Activated CD4-positive, alpha-beta T cell treated with anti-CD3 and anti-CD28 coated beads, Interleukin-2, Interleukin-6, amounts not matched to agents 100 ng/mL and 50 ng/mL, durations not matched to agents 16 hours and 8 hours (primary cell): ENCODE measurements around the gene LAPTM4A.
"Not testable (repeated sequence)": the region's sequence is repeated elsewhere in the genome, so short reads cannot be mapped to it uniquely, and the experiment has no call there.

Experiments used
- DNase-seq: peaks from one replicate; pipeline ENCODE4 v3.0.0-alpha.2; 2020

The LAPTM4A gene

DNA sequence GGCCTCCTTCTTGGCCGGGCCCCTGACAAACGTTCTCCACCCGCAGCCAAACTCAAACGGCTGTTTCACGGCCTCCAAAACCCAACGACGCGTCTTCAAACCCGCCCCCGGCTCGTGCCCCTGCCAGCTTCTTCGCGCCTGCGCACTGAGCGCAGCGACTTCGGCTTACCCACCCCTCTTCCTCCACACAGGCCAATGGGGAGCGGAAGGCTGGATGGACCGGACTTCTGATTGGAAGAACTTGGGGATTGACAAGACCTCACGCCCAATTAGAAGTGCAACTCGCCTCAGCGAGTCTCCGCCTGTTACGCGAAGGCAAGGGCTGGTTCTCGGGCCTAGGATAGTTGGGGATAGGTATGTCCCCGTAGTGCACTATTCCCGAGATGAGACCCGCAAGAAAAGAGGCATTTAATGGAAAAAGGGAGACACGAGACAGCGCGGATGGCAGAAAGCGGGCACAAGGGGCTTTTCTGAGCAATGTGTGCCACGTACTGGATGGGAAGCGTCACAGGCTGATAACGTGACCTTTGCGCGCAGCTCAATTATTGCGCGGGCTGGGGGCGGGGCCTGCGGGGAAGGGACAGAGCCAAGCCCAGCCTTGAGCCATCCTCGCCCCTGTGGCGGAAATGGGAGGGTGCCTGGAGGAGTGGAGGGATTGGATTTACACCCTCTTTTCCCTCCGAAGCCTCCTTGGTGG lies at the start of gene LAPTM4A:
LAPTM4A (minus strand) TSS at position 97 of the 697 bp plus-strand sequence. CDS start 108 bp downstream, outside the sequence.
- peak; percentile 99 for DNase-seq

DNA sequence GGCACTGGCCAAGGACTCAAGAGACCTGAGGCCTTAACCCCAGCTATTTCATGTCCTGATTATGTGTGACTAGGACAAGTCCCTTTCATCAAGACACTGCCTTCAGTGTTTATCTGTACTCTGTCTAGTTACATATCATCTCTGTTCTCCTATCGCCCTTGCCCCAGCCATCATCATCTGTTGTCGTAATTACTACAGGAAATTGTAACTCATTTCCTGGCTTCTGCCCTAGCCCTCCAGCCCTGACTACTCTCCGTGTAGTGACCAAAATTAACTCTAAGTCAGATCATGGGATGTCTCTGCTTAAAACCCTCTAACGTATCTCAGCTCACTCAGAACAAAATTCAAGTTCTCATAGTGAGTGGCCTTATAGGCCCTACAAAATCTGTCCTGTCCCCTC lies 49.3 kb upstream of the LAPTM4A start:
- DNase-seq = no peak

DNA sequence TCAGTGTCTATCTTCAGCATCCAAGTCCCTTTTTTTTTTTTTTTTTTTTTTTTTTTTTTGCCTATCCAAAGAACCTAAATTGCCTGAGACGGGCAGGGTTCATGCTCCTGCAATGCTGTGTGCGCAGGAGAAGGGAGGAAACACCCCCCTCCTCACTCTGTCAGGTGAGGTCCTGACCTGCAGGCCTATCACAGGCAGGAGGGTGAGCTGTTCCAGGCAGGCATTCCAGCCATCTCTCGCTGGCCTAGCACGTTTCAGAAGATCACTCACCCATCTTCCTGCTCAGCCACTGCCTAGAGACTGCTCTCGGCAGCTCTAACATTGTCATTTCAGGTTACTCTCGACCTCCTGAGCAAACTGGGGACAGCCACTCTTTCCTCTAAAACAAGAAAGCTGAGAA lies 48.4 kb upstream of the LAPTM4A start:
- no peak for DNase-seq

DNA sequence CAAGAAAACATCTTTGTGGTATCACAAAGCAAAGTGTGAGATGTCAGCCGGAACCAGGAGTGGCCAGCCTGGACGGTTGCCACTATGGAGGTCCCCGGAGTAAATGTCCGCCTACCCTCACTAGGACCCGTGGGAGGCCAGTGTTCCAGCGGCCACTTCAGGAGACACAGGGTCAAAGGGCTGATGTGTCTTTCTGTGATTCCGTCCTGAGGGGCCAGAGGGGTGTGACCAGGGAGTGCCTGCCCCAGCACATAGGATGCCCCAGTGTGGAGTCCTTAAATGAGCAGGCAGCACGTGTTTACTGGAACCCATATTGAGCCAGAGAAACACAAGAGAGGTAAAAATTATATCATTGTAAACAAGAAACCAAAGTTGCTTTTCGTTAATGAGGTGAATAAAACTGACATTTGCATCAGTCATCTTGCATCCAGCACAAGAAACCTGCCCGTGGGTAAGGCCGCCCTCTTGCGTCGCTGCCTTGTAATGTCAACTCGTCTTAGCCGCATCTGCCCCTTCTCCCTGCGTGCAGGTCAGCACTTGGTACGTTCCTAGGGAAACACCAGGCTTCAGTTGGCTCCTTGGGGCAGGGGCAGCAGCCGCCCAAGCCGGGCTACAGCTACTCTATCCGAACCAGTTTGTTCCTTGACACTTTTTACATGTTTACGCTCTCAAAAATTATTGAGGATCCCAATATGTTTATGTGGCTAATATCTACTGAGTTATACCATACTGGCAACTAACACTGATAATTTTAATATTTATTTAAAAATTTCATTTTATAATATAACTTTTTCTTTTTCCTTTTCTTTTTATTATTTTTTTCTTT lies 46.7 kb upstream of the LAPTM4A start:
- peak; percentile 83 for DNase-seq

DNA sequence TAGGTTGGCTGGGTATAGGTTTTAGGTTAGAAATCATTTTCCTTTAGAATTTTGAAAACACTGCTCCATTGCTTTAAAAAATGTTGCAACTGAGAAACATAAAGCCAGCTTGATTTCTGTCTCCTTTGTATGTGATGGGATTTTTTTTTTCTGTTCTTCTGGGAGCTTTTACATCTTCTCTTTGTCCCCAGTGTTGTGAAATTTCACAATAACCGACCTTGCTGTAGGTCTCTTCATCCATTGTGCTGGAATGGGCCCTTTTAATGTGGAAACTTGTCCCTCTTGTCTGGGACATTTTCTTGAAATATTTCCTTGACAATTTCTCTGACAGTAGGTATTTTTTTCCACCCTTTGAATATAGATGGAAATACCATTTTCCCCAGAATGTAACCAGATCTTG lies 44.0 kb upstream of the LAPTM4A start:
- no peak for DNase-seq

DNA sequence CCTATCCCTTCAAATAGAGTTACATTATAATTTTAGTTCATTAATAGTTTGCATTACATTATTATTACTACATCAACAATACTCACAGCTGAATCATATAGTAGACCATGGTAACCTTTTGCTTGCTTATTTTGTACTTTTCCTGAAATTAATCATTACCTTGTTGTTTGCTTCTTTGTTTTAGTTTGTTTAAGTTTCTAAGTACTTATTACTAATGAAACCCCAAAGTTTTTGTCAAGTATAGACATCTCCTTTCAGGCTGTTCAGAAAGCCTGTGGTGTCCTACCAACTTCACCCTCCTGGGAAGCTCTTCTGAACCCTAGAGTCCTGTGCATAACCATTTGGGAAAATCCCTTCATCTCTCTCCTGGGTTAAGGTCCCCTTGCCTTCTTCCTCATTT lies 43.5 kb upstream of the LAPTM4A start:
- no peak for DNase-seq

DNA sequence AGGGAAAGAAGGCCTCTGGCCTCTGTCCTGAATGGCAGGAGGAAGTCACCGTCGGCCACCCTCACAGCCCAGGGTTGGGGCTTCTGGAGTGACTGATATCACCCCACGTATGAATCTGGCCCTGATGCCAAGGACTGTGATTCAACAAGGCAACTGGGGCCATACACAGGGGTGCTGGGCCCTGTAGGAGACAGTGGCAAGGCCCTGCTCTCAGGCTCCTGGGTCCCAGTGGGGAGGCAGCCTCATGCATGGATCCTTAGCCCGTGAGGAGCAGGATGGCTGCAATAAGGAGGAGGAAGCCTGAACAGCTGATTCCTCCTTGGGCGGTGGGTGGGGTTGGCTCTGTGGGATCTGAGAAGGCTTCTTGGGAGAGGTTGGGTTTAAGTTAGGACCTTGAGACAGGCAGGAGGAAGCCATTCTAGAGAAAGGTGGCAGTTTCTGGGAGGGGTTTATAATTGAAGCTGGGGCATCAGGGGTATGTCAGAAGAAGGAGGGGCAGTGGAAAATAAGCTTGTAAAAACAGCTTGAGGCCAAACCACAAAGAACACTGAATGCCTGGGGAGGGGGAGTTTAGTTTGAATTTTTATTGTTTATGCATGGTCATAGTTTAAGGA lies 42.8 kb upstream of the LAPTM4A start:
- DNase-seq = no peak

DNA sequence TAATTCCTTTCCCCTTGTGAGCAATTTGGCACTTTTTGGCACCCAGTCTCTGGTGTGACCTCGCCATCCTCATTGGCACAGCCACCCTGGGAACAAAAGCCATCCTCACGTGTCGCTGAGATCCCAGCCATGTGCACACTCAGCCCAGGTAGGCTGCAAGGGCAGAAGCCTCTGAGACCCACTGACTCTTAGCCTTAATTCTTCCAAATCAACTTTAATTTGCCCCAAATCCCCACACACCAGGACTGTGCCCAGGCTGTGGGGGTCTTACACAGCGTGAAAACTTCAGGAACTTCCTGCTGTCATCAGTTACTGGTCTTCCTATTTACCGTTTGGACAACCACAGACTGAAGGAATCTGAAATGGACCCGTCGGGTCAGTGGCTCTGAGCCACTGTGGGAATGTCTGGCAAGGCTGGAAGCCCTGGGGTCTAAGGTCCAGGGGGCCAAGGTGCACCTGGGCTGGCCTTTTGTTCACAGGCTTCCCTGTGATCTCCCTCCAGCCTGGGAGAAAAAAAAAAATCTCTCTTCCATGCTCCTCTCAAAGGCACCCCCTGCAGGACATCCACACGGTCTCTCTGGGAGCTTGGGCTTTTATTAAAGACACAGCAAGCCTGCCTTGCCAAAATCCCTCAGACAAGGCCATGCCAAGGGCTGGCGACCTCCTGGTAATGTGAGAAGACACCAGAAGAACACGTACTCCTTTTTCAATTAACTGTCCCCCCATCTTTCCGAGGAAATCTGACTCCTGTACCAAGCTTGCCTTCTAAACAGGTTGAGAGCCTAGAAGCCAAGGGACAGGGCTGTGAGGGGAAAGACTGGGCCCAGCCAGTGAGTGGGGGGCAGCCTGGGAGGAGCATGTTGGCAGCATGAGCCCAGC lies 42.1 kb upstream of the LAPTM4A start:
- DNase-seq = no peak

DNA sequence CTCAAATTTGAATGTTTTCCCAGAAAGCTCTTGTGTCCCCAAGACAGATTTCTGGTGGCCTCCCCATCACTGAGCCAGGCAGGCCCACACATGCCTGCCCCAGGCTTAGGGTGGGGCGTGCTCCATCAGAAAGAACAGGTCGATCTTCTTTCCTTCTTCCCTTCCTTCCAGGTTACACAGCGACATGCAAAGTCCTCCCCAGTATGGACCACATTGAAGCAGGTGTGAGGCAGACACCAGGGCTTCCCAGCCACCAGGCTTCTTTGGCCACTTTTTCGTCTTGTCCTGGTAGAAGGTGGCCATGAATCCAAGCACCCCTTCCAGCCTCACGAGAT lies 41.4 kb upstream of the LAPTM4A start:
- DNase-seq = no peak

DNA sequence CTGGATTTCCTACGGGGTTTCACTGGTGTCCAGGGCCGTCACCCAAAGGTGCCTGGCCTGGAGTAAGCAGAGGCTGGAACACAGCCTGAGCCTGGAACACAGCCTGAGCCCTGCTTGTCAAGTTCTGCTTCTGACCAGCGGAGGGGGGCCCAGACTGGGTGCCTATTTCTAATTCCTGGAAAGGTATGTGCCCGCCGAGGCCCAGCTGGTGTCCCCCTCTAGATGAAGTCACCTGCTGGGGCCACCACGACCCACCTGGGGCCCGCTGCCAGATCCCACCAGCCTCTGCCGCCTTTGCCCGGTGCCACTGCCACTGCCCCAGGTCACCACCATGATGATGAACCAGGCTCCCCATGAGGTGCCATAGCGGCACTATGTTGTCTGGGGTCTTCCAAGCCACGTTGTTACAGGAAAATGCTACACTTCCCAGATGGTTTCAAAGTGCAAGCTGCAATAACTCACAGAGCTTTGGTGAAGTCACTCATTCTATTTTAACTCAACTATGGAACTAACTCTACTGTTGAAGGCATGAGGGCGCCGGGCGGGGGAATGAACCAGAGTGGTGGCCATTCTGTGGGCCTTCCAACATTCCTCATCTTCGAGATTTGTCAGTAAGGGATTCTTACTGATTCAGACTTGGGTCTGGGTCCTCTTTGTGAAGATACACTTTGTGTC lies 40.9 kb upstream of the LAPTM4A start:
- DNase-seq = no peak

DNA sequence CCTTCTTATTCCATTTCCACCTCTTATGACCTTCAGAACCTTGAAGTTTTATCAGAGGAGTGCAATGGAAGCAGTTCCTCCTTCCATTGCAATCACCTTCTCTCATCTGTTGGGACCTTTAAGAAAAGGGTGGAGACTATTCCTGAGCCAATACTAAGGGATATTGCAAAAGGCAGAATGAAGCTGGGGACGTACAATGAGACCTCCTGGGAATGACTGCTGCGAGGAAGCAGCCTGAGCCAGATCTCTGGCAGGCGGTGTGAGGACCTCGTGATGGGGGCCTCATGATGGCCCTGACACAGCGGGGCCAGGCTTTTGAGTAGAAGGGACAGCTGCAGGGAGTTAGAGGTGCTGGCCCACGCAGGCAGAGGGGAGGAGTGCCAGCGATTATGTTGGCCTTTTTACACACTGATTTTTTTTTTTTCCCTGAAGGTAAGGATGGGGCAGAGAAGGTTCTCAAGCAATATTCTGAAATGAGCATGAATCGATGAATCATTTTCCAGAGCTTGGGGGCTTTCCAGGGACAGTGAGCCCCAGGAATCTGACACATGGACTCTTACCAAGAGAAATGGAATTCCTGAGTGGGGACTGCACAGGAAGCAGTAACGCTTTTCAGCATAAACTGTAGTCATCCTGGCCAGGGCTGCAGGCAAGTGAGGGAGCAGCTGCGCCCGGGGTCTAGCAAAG lies 40.0 kb upstream of the LAPTM4A start:
- no peak for DNase-seq

DNA sequence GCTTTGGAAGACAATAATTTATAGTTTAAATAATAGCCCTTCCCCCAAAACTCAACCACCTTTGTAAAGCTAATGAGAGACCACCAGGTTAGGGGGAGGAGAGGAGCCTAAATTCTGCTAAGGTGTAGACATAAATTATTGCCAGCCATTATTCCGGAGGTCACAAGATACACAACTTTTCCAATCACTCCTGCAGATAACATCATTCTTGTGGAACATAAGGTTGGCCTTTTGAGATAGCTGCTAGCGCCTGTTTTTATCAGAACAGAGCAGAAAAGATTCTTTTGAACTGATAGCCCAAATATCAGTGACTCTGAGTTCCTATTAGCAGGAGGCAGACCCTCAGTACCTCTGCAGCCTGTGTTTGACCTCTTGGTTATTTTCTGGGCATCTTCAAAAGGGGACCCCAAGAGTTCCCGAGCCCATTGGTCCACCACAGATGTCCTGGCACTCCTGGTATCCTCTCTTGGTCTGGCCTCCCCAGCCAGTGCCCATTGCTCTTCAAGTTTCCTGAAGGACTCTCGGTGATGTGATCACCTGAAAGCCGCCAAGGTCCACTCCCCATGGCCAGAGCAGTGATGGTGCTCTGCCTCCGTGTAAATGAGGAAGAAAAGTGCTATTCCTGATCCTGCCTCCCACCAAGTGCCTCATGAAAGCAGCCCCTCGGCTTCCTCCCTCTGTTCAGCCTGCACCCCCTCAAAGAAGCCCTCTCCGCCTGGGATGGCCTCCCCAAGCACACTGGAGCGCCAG lies 38.5 kb upstream of the LAPTM4A start:
- DNase-seq = no peak

DNA sequence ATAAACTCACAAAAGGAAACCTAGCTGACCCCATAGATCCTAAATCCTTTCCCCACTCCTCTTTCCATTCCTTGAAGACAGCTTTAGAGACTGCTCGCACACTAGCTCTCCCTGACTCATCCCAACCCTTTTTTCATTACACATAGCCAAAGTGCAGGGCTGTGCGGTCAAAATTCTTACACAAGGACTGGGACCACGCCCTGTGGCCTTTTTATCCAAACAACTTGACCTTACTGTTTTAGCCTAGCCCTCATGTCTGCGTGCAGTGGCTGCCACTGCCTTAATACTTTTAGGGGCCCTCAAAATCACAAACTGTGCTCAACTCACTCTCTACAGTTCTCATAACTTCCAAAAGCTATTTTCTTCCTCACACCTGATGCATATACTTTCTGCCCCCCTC lies 34.5 kb upstream of the LAPTM4A start:
- not testable (repeated sequence) for DNase-seq

DNA sequence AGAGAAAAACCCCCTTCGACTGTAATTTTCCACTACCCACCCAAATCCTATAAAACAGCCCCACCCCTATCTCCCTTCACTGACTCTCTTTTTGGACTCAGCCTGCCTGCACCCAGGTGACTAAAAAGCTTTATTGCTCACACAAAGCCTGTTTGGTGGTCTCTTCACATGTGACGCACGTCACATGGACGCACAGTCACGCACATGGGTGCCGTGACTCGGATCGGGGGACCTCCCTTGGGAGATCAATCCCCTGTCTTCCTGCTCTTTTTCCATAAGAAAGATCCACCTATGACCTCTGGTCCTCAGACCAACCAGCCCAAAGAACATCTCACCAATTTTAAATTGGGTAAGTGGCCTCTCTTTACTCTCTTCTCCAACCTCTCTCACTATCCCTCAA lies 31.4 kb upstream of the LAPTM4A start:
- DNase-seq = not testable (repeated sequence)

DNA sequence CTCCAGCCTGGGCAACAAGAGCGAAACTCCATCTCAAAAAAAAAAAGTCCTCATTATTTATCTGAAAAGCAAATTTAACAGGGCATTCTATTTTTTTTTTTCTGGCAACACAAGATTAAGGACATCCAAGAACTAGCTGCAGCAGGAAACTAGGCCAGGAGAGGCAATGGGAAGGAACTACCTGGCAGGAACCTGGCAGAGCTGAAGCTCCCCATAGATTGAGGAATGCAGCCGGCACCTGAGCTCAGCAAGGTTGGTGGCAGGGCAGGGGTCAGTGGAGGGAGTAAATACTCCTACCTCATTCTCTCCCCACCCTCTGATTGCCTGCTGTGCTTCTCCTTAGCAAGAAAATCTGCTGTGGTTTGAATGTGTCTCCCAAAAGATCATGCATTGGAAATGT lies 30.4 kb upstream of the LAPTM4A start:
- DNase-seq = no peak

DNA sequence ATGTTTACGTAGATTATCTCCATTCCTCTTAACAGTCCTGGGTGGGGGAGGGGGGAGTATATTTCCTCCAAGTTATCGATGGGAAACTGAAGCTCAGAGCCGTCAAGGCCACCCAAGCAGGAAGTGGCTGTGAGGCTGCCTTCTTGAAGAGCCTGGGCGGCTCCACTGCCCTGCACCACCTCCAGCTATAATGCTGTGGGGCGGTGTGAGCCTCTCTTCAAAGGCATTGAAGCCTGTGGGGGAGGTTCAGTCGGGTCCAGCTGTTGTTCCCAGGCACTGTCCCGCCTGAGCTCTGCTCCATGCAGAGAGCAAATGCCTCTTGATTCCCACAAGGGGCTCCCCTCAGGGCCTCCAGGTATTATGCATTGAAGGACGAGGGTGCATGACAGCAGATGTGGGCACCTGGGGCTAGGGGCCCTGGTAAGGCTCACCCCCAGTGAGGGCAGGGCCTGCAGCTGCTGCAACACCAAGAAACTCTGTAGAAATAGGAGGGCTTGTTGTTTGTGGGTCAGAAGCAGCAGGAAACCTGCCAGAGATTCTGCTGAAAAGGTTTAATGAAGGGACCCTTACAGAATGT lies 29.5 kb upstream of the LAPTM4A start:
- no peak for DNase-seq

DNA sequence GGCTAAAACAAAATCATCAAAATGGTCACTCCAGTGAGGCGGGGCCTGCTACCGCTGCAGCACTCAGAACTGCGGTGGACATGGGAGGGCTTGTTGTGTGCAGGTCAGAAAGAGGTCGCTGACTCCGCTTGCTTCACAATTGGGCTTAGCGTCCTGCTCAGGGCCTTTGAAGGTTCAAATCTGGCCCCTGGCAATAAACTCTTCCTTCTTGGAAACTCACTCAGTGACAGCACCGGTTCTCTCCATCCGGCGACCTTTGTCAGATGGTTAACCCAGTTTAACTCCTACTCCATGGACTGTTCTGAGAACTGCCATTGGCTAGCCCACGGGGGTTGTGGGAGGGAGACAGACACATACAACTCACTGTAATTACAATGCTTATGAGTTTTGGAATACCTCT lies 29.0 kb upstream of the LAPTM4A start:
- DNase-seq = no peak

DNA sequence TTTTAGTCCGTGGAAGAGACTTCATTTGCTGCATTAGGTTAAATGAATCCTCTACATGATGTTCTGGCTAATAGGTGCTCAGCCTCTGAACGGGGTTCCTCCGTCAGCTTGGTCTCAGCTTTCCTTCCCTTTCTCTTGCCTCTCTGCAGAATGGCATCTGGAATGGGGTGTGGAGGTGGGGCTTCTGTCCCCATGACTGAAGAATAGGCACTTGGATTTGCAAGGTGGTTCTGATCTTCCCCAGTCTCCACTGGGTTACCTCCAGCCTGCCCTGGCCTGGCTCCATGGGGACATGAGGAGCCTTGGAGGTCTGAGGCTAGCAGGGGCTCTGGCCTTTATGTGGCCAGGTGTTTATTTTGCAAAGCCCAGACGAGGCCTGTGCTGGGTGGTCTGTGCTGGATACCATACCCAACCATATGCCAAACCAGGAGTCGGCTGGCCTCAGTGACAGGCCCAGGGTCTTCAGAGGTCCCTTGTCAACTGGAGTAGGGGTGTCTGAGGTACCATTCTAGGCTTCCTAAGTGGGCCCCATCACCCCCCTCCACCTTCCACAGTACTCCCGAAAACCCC lies 28.2 kb upstream of the LAPTM4A start:
- no peak for DNase-seq

DNA sequence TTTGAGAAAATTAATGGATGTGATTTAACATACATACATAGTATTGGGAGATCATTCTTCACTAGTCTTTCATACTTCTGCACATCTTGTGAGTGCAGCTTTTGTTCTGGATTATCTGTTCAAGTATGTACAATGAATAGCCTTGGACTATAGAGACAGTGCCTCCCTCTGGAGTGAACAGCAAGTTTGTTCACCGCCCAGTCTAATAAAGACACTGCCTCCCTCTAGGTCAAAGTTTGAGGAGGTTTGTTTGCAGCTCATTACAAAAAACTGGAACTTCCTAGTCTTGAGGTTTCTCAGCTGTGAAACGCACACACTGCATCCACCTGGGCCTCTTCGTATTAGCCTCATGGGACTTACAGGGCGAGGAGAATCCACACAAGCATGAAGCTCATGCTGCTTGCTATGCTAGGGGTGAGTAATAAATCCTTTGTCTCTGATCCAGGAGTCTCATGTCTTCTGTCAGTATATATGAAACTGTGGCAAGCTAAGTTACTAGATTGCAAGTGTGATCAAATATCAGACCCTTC lies 26.0 kb upstream of the LAPTM4A start:
- DNase-seq = no peak

DNA sequence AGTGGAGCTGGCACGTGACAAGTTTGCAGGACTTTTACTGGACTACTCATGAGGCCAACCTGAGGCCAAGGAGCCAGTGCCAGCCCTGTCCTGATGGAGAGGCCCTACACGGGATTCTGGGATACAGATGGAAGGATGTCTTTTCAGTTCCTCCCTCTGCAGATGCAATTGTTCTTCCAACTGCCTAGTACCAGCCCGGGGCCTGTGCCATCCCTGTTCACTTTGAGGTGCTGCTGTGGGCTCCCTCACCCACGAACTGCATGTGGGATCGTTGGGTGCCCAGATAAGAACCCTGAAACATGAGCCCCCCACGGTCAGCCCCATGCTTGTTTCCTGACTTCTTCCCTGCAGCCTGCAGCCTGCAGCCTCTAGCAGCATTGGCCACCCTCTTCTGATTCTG lies 25.3 kb upstream of the LAPTM4A start:
- DNase-seq = no peak
